HG02870 (cell line): Measurements from ENCODE around the gene CNOT10.

Experiments
- ATAC-seq: cut with Tn5 transposase; IDR thresholded peaks from one replicate; pipeline ENCODE4 v1.9.1; 2021; ENCODE audit warnings: mild to moderate bottlenecking, moderate library complexity; ENCODE audit not compliant: unreplicated experiment

Gene CNOT10

GRCh38 chr3:32817558-32818228 lies 132.7 kb downstream of the CNOT10 start, which contains the start of gene TRIM71:
Gene TRIM71 (plus strand): TSS chr3:32817997. CDS start chr3:32818081, 84 bp downstream.
- ATAC-seq = no peak

GRCh38 chr3:32818229-32818969 lies 133.4 kb downstream of the CNOT10 start:
- no peak for ATAC-seq

- ATAC-seq = no peak
These were observed 134.1 kb downstream of the CNOT10 start for GRCh38 chr3:32818970-32819511.

GRCh38 chr3:32819551-32820348 lies 134.8 kb downstream of the CNOT10 start:
- no peak for ATAC-seq

- no peak for ATAC-seq
These were observed 135.4 kb downstream of the CNOT10 start for GRCh38 chr3:32820430-32820829.

- ATAC-seq = no peak
These were observed 136.1 kb downstream of the CNOT10 start for GRCh38 chr3:32820971-32821685.

GRCh38 chr3:32821686-32822296 lies 136.8 kb downstream of the CNOT10 start:
- ATAC-seq = no peak

GRCh38 chr3:32822609-32823498 lies 137.9 kb downstream of the CNOT10 start:
- ATAC-seq = no peak
